SK-N-SH treated with all-trans-retinoic acid at 6 μM for 48 hours (cell line): ENCODE measurements around the gene PLXNB1.

Source experiments
- ATAC-seq: fragments of 200-7000 bp; cut with Tn5 transposase; 3 replicates; pipeline ENCODE4 v1.9.1; 2020; ENCODE audit warnings: mild to moderate bottlenecking, moderate library complexity
- ARNTL ChIP-seq: fragments of 450-650 bp; formaldehyde crosslinking; IDR thresholded peaks from 2 replicates; pipeline ENCODE4 v1.5.0; 2020; ENCODE audit warnings: low read depth, mild to moderate bottlenecking, moderate library complexity, borderline replicate concordance
- BACH2 ChIP-seq: fragments of 250-450 bp; sonication (Bioruptor Pico); IDR thresholded peaks from 2 replicates; pipeline ENCODE4 v1.9.0; 2021; ENCODE audit warnings: mild to moderate bottlenecking, borderline replicate concordance
- CSDC2 ChIP-seq: fragments of 250-450 bp; sonication (Bioruptor Pico); IDR thresholded peaks from 2 replicates; pipeline ENCODE4 v1.5.0; 2020; ENCODE audit warnings: mild to moderate bottlenecking, moderate library complexity
- ESRRG ChIP-seq: fragments of 250-450 bp; sonication (Bioruptor Pico); IDR thresholded peaks from 2 replicates; pipeline ENCODE4 v1.6.1; 2021; ENCODE audit warnings: mild to moderate bottlenecking
- GLIS3 ChIP-seq: fragments of 250-450 bp; sonication (Bioruptor Pico); IDR thresholded peaks from 2 replicates; pipeline ENCODE4 v1.5.0; 2020; ENCODE audit warnings: mild to moderate bottlenecking, moderate library complexity
- ISL1 ChIP-seq: fragments of 250-450 bp; sonication (Bioruptor Pico); IDR thresholded peaks from 2 replicates; pipeline ENCODE4 v2.1.2; 2022; ENCODE audit warnings: mild to moderate bottlenecking, moderate library complexity
- OSR1 ChIP-seq: fragments of 250-450 bp; sonication (Bioruptor Pico); IDR thresholded peaks from 2 replicates; pipeline ENCODE4 v1.8.0; 2022; ENCODE audit warnings: moderate library complexity, mild to moderate bottlenecking, inconsistent platforms
- PPARA ChIP-seq: fragments of 250-450 bp; sonication (Bioruptor Pico); IDR thresholded peaks from 2 replicates; pipeline ENCODE4 v1.5.0; 2020; ENCODE audit warnings: mild to moderate bottlenecking, borderline replicate concordance
- RARB ChIP-seq: fragments of 250-450 bp; sonication (Bioruptor Pico); IDR thresholded peaks from 2 replicates; pipeline ENCODE4 v1.8.0; 2021; ENCODE audit warnings: mild to moderate bottlenecking, moderate library complexity
- SNAI2 ChIP-seq: fragments of 250-450 bp; sonication (Bioruptor Pico); IDR thresholded peaks from 2 replicates; pipeline ENCODE4 v1.5.0; 2020; ENCODE audit warnings: mild to moderate bottlenecking, moderate library complexity
- TCF4 ChIP-seq: fragments of 250-450 bp; sonication (Bioruptor Pico); IDR thresholded peaks from 2 replicates; pipeline ENCODE4 v1.8.0; 2021; ENCODE audit warnings: mild to moderate bottlenecking, moderate library complexity, borderline replicate concordance
- TOX ChIP-seq: fragments of 250-450 bp; sonication (Bioruptor Pico); IDR thresholded peaks from 2 replicates; pipeline ENCODE4 v1.8.0; 2021; ENCODE audit warnings: mild to moderate bottlenecking, moderate library complexity, borderline replicate concordance
- ZC3H10 ChIP-seq: fragments of 250-450 bp; sonication (Bioruptor Pico); IDR thresholded peaks from 2 replicates; pipeline ENCODE4 v1.5.1; 2021; ENCODE audit warnings: mild to moderate bottlenecking, moderate library complexity
- ZFP3 ChIP-seq: fragments of 250-450 bp; sonication (Bioruptor Pico); IDR thresholded peaks from 2 replicates; pipeline ENCODE4 v1.5.0; 2020; ENCODE audit warnings: mild to moderate bottlenecking, moderate library complexity
- ZFP30 ChIP-seq: fragments of 450-650 bp; formaldehyde crosslinking; IDR thresholded peaks from 2 replicates; pipeline ENCODE4 v1.5.0; 2022; ENCODE audit warnings: mild to moderate bottlenecking, moderate library complexity
- ZNF565 ChIP-seq: fragments of 450-650 bp; formaldehyde crosslinking; conservative IDR thresholded peaks from 2 replicates; pipeline ENCODE4 v1.5.0; 2020; ENCODE audit warnings: low read depth, mild to moderate bottlenecking, moderate library complexity
- ZNF8 ChIP-seq: fragments of 450-650 bp; formaldehyde crosslinking; IDR thresholded peaks from 2 replicates; pipeline ENCODE4 v1.5.0; 2020; ENCODE audit warnings: mild to moderate bottlenecking, moderate library complexity
- TF ChIP-seq, protein P1 (sequence below): fragments of 250-450 bp; sonication (Bioruptor Pico); IDR thresholded peaks from 2 replicates; pipeline ENCODE4 v1.5.1; 2020; ENCODE audit warnings: low read depth, mild to moderate bottlenecking, moderate library complexity
- TF ChIP-seq, protein P2 (sequence below): fragments of 250-450 bp; sonication (Bioruptor Pico); IDR thresholded peaks from 2 replicates; pipeline ENCODE4 v1.8.0; 2021; ENCODE audit warnings: low read depth, mild to moderate bottlenecking, moderate library complexity, borderline replicate concordance
- TF ChIP-seq, protein P3 (sequence below): fragments of 250-450 bp; sonication (Bioruptor Pico); IDR thresholded peaks from 2 replicates; pipeline ENCODE4 v1.8.0; 2020; ENCODE audit warnings: mild to moderate bottlenecking, moderate library complexity, borderline replicate concordance
- TF ChIP-seq, protein P4 (sequence below): fragments of 250-450 bp; sonication (Bioruptor Pico); IDR thresholded peaks from 2 replicates; pipeline ENCODE4 v1.5.1; 2021; ENCODE audit warnings: mild to moderate bottlenecking, moderate library complexity

The PLXNB1 gene

DNA sequence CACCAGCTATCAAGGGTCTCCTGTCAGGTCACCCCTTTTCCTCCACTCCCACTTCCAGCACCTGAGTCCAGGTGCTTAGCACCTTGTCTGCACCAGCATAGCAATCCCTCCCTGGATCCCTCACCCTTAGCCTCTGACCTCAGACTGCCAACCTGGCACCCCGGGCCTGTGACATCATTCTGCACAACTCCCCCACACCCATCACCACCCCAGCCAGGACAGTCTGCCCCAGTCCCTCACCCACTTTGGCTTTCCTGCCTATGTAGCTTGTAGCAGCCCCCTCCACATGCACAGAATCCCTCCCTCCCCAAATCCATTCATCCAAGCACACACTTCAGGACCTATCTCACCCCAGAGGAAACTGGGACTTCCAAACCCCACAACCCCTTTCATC lies 819 bp upstream of the PLXNB1 start:
- no peak for ATAC-seq
- TF ChIP-seq CSDC2 (no peak), ZFP3 (no peak)
- TF ChIP-seq, all 23 proteins: peak for 0

DNA sequence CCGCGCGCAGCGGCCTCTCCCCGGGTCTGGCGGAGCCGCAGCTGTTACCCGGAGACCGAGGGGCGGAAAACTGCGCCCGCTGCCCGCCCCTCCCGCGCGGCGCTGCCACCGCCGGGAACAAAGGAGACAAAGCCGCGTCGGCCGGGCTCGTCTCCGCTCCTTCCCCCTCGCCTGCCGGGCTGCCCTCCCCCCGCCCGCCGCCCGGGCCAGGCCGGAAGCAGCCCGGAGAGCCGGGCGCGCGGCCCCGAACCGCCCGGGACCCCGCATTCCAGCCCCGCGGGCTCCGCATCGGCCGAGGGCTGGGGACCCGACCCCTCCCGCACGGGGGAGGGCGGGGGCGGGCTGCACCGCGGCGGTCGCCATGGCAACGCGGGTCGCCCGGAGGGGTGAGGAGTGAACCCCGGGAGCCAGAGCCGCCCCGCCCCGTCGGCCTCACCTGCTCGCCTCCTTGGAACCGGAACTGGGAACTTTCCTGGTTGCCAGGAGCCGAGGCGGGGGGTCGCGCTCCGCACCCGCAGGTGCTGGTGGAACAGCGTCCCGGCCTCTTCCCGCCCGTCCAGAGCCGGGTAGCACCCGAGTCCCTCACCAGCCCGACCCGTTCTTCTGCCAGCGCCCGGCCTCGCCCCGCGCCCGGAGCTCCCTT lies 448 bp downstream of the PLXNB1 start:
- 0 out of 2 replicates have a peak, but pooled peaks have one; percentile 6 for TF ChIP-seq ZNF8 (CRISPR knock-in tag)
- TF ChIP-seq, protein P1, sequence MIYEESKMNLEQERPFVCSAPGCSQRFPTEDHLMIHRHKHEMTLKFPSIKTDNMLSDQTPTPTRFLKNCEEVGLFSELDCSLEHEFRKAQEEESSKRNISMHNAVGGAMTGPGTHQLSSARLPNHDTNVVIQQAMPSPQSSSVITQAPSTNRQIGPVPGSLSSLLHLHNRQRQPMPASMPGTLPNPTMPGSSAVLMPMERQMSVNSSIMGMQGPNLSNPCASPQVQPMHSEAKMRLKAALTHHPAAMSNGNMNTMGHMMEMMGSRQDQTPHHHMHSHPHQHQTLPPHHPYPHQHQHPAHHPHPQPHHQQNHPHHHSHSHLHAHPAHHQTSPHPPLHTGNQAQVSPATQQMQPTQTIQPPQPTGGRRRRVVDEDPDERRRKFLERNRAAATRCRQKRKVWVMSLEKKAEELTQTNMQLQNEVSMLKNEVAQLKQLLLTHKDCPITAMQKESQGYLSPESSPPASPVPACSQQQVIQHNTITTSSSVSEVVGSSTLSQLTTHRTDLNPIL (CRISPR knock-in tag): no peak
- peak; percentile 43 for ATAC-seq

DNA sequence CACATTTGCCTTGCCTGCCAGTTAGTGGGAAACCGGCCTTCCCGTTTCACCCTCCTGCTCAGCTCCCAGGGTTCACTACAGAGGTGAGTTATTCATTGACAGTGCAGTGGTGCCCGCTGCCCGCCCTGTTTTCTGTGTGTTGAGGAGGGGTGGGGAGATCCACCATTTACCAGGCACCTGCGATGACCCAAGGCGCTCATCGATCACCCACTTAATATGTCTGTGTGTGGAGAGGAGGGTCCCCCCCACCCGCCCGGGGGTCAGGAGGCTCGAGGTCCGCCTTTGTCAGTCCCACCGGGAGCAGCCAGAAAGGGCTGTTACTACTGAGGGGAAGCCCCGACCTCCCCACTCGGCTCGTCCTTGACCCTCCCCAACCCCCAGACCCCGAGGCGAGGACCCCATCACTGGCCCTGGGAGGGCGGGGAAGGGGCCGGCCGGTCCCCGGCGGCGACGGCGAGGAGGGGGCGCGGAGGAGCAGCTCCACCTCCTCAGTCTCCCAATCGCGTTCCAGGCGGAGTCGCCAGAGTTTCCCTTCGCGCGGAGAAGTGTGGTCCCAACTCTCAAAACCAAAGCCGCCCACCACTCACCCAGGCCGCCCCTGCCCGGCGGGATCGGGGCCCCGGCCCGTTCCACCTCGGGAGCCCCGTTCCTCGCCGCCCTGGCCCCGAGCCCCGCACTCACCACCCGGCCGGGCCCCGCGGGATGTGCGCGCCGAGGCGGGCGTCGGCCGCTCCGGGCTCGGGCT lies 1.1 kb downstream of the PLXNB1 start:
- ATAC-seq: peak; percentile 60
- TF ChIP-seq SNAI2 (no peak), ISL1 (no peak), PPARA (CRISPR knock-in tag) (no peak), GLIS3 (CRISPR knock-in tag) (no peak), TCF4 (CRISPR knock-in tag) (no peak), ARNTL (CRISPR knock-in tag) (no peak), BACH2 (CRISPR knock-in tag) (no peak), OSR1 (CRISPR knock-in tag) (no peak), ZC3H10 (no peak), ZNF8 (CRISPR knock-in tag) (no peak), RARB (CRISPR knock-in tag) (no peak), ZFP30 (CRISPR knock-in tag) (no peak), ESRRG (CRISPR knock-in tag) (no peak), ZNF565 (CRISPR knock-in tag) (no peak)
- TF ChIP-seq, protein P2, sequence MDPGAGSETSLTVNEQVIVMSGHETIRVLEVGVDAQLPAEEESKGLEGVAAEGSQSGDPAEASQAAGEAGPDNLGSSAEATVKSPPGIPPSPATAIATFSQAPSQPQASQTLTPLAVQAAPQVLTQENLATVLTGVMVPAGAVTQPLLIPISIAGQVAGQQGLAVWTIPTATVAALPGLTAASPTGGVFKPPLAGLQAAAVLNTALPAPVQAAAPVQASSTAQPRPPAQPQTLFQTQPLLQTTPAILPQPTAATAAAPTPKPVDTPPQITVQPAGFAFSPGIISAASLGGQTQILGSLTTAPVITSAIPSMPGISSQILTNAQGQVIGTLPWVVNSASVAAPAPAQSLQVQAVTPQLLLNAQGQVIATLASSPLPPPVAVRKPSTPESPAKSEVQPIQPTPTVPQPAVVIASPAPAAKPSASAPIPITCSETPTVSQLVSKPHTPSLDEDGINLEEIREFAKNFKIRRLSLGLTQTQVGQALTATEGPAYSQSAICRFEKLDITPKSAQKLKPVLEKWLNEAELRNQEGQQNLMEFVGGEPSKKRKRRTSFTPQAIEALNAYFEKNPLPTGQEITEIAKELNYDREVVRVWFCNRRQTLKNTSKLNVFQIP: no peak
- TF ChIP-seq, protein P3, sequence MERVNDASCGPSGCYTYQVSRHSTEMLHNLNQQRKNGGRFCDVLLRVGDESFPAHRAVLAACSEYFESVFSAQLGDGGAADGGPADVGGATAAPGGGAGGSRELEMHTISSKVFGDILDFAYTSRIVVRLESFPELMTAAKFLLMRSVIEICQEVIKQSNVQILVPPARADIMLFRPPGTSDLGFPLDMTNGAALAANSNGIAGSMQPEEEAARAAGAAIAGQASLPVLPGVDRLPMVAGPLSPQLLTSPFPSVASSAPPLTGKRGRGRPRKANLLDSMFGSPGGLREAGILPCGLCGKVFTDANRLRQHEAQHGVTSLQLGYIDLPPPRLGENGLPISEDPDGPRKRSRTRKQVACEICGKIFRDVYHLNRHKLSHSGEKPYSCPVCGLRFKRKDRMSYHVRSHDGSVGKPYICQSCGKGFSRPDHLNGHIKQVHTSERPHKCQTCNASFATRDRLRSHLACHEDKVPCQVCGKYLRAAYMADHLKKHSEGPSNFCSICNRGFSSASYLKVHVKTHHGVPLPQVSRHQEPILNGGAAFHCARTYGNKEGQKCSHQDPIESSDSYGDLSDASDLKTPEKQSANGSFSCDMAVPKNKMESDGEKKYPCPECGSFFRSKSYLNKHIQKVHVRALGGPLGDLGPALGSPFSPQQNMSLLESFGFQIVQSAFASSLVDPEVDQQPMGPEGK (CRISPR knock-in tag): no peak
- TF ChIP-seq, protein P4, sequence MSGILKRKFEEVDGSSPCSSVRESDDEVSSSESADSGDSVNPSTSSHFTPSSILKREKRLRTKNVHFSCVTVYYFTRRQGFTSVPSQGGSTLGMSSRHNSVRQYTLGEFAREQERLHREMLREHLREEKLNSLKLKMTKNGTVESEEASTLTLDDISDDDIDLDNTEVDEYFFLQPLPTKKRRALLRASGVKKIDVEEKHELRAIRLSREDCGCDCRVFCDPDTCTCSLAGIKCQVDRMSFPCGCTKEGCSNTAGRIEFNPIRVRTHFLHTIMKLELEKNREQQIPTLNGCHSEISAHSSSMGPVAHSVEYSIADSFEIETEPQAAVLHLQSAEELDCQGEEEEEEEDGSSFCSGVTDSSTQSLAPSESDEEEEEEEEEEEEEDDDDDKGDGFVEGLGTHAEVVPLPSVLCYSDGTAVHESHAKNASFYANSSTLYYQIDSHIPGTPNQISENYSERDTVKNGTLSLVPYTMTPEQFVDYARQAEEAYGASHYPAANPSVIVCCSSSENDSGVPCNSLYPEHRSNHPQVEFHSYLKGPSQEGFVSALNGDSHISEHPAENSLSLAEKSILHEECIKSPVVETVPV (CRISPR knock-in tag): no peak
- TF ChIP-seq, protein P1 (CRISPR knock-in tag): no peak

DNA sequence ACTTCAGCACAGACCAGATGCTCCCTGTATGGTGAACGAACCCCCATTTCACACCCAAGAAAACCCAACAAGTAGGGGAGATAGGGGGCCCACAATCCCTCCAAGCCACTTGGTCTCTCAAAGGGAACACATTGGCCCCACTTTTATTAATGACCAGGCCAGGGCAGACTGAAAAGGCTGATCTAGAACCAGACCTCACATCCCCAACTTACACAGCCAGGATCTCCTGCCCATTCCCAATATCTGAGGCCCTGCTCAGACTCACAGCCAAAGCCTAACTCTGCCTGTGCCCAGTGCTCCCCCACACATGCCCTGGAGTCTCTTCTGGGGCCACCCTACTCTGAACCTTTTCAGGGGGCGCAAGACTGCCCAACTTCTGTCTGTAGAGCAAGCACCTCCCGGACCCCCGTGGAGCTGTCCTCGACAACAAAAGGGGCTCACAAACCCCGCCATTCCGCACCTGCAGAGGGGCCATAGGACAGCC lies 1.8 kb downstream of the PLXNB1 start:
- TF ChIP-seq TOX (CRISPR knock-in tag) (no peak), ZNF565 (CRISPR knock-in tag) (no peak), ZFP30 (CRISPR knock-in tag) (no peak), ZFP3 (no peak), CSDC2 (no peak), SNAI2 (no peak), PPARA (CRISPR knock-in tag) (no peak), ZNF8 (CRISPR knock-in tag) (no peak), RARB (CRISPR knock-in tag) (no peak), GLIS3 (CRISPR knock-in tag) (no peak), TCF4 (CRISPR knock-in tag) (no peak), ZC3H10 (no peak), ESRRG (CRISPR knock-in tag) (no peak), OSR1 (CRISPR knock-in tag) (no peak)
- TF ChIP-seq, protein P1 (CRISPR knock-in tag): no peak
- TF ChIP-seq, protein P4 (CRISPR knock-in tag): no peak
- peak; percentile 3; the same call in 1 of the 3 replicates for ATAC-seq
